Adrenal gland (tissue), 12 donors: ENCODE data around the gene PPP1R14C. TPM values are rescaled to one million over a fixed set of nuclear protein-coding genes. Genes with fewer than 3 reads are reported as not detected.

Experiments
- DNase-seq, 7 donors: peaks; one replicate each; pipeline ENCODE4 v3.0.0-alpha.2; 2019 to 2020
- H3K27ac ChIP-seq, 5 donors: fragments of 200-600 bp; sonication (generic) in 4 of 5; 1 replicate in 3 of 5; 2 replicates in 2 of 5; pipeline versions ENCODE4 v1.5.1 to v1.8.0; 2016 to 2020; ENCODE audit warnings: mild to moderate bottlenecking in 1 of 5
- H3K27me3 ChIP-seq: fragments of 200-600 bp; 2 replicates; pipeline ENCODE4 v1.8.0; 2021
- H3K36me3 ChIP-seq, 2 donors: fragments of 200-600 bp; replicated peaks in 1 of 2; 1 replicate in 1 of 2; 2 replicates in 1 of 2; pipeline versions ENCODE4 v1.5.1 to v1.8.0; 2018 to 2022
- H3K4me1 ChIP-seq, 2 donors: fragments of 200-600 bp; replicated peaks in 1 of 2; 1 replicate in 1 of 2; 2 replicates in 1 of 2; pipeline versions ENCODE4 v1.5.1 to v1.8.0; 2018 to 2021
- H3K4me3 ChIP-seq, 4 donors: fragments of 200-600 bp; sonication (generic) in 3 of 4; one replicate each; pipeline ENCODE4 v1.5.1; 2016 to 2018
- H3K9me3 ChIP-seq, 3 donors: fragments of 200-600 bp; sonication (generic) in 1 of 3; replicated peaks in 1 of 3; 1 replicate in 2 of 3; 2 replicates in 1 of 3; pipeline versions ENCODE4 v1.5.1 to v1.8.0; 2016 to 2021
- CTCF ChIP-seq, 6 experiments: fragments of 450-650 bp in 4 of 6; fragments of 200-600 bp in 2 of 6; sonication (generic) in 1 of 6; IDR thresholded peaks; 1 replicate in 5 of 6; 2 replicates in 1 of 6; pipeline versions ENCODE4 v1.5.1 to v1.8.0; 2016 to 2021; ENCODE audit warnings: antibody characterized with exemption in 6 of 6, mild to moderate bottlenecking in 2 of 6, moderate library complexity in 1 of 6
- POLR2A ChIP-seq, 2 donors: fragments of 450-650 bp; IDR thresholded peaks; one replicate each; pipeline ENCODE4 v1.6.1; 2017; ENCODE audit warnings: antibody characterized with exemption in 2 of 2, mild to moderate bottlenecking in 2 of 2, moderate library complexity in 1 of 2
- WGBS, 4 donors: extraction: QIAGEN DNeasy Blood & Tissue Kit in 2 of 4; methylation state at CpG; one replicate each; pipeline versions ENCODE4 v1.1.5 to v1.1.7; 2013 to 2017; 5-methylcytosine and 5-hydroxymethylcytosine counted together
- intact Hi-C, 2 donors: fragments of 100-400 bp; cut with DNase I; formaldehyde crosslinking; loops; one replicate each; pipeline versions ENCODE4 v1.14.1 to v1.15.0; 2022 to 2023
- polyA plus RNA-seq, 3 donors: library from polyadenylated mRNA; stranded (reverse); fragments of 200-250 nt in 2 of 3; fragments of 350-450 nt in 1 of 3; fragmentation: Illumina TruSeq in 1 of 3; extraction: RNeasy Lipid Tissue Mini Kit (QIAGEN cat#74804) in 1 of 3; gene quantifications; one replicate each; pipeline ENCODE4 v1.2.3, GENCODE V29; 2013 to 2014
- total RNA-seq, 9 donors: library from RNA; depleted of rRNA in 4 of 9; stranded (reverse); fragments of >200 nt in 4 of 9; fragments of 120-200 nt in 1 of 9; fragmentation: NEBNext Ultra II Directional in 1 of 9; extraction: Animal tissue kit (Norgen Biotek cat#: 25700) in 1 of 9; gene quantifications; one replicate each; pipeline versions ENCODE4 v1.1.0 to v1.2.4, GENCODE V29; 2013 to 2023
- donor health status: healthy with polysubstance abuse.
- donor health status: Bipolar disorder and iron deficiency.
- donor health status: DM: yes; HTN: yes; CAD: no.
- donor health status: DM: no; HTN: no; CAD: no.
- donor health status: DM: no; HTN: no; CAD: no.
- donor health status: DM: yes; HTN: yes; CAD: no.

Gene PPP1R14C
- total and polyA plus RNA-seq, 12 donors = 0.11 to 0.46 (median 0.17) TPM; not detected in 5

- intact Hi-C loops = no loop called here
- no peaks in the 10 kb centered on the region for H3K36me3 ChIP-seq
- H3K9me3 ChIP-seq = no peaks in the 10 kb centered on the region
- H3K4me3 ChIP-seq = no peak overlapping the region
- TF ChIP-seq POLR2A (IDR thresholded peaks at IDR 0.05) (no peak), CTCF (IDR thresholded peaks at IDR 0.05) (no peak)
- WGBS, 4 donors = 27 to 40% (median 31%) methylated on average over 9 of the region's 9 CpGs
- no peak for DNase-seq
- peaks cover 4% of the 10 kb centered on the region for H3K27me3 ChIP-seq
- no peaks in the 10 kb centered on the region for H3K4me1 ChIP-seq
- H3K27ac ChIP-seq = no peak overlapping the region
These were observed 10.3 kb downstream of the PPP1R14C start for GRCh38 chr6:150152891-150153876.

GRCh38 chr6:150153905-150154492 is 11.2 kb downstream of the PPP1R14C start:
- Histone ChIP-seq H3K36me3 (no peaks in the 10 kb centered on the region), H3K27me3 (peaks cover 4% of the 10 kb centered on the region), H3K4me3 (no peak overlapping the region), H3K4me1 (no peaks in the 10 kb centered on the region), H3K27ac (no peak overlapping the region), H3K9me3 (no peaks in the 10 kb centered on the region)
- intact Hi-C loops = no loop called here
- TF ChIP-seq CTCF (IDR thresholded peaks at IDR 0.05) (no peak), POLR2A (IDR thresholded peaks at IDR 0.05) (no peak)
- WGBS, 4 donors = 44 to 62% (median 57%) methylated on average over 6 of the region's 6 CpGs
- DNase-seq = no peak

GRCh38 chr6:150156460-150156859 is 13.6 kb downstream of the PPP1R14C start:
- Histone ChIP-seq H3K27ac (no peak overlapping the region), H3K9me3 (no peaks in the 10 kb centered on the region), H3K4me3 (no peak overlapping the region), H3K36me3 (no peaks in the 10 kb centered on the region), H3K4me1 (no peaks in the 10 kb centered on the region), H3K27me3 (peaks cover 2% of the 10 kb centered on the region)
- TF ChIP-seq CTCF (IDR thresholded peaks at IDR 0.05) = no peak
- no peak for TF ChIP-seq POLR2A (IDR thresholded peaks at IDR 0.05)
- WGBS, 4 donors = 73 to 90% (median 82%) methylated on average over 3 of the region's 3 CpGs
- intact Hi-C loops = no loop called here
- no peak for DNase-seq

GRCh38 chr6:150157081-150157480 is 14.2 kb downstream of the PPP1R14C start:
- no peaks in the 10 kb centered on the region for H3K27me3 ChIP-seq
- intact Hi-C loops = no loop called here
- DNase-seq = no peak
- 59 to 73% (median 61%) methylated on average over 1 of the region's 1 CpG for WGBS, 4 donors
- H3K4me1 ChIP-seq = no peaks in the 10 kb centered on the region
- no peak for TF ChIP-seq POLR2A (IDR thresholded peaks at IDR 0.05)
- no peak for TF ChIP-seq CTCF (IDR thresholded peaks at IDR 0.05)
- no peak overlapping the region for H3K4me3 ChIP-seq
- H3K27ac ChIP-seq = no peak overlapping the region
- H3K36me3 ChIP-seq = no peaks in the 10 kb centered on the region
- H3K9me3 ChIP-seq = no peaks in the 10 kb centered on the region
